Endothelial cell of umbilical vein (primary cell): ENCODE data around the gene TRIM29. TPM values are rescaled to one million over a fixed set of nuclear protein-coding genes. Genes with fewer than 3 reads are reported as not detected.

ENCODE experiments used
- BruUV-seq: library from RNA; stranded (reverse); fragments of 400-500 nt; replicated peaks from 2 replicates; lab custom pipeline; 2021; lab: Mats Ljungman, UMichigan
- CTCF ChIA-PET: fragments of 300-600, 350-600 bp; sonication (Branson Sonifier 250); formaldehyde crosslinking; loops from one replicate; lab custom pipeline; 2021; ENCODE audit warnings: antibody characterized with exemption, inconsistent platforms; lab: Charles Lee
- POLR2A ChIA-PET: fragments of 300-600, 350-600 bp; sonication (Branson Sonifier 250); formaldehyde crosslinking; loops from one replicate; lab custom pipeline; 2021; ENCODE audit warnings: antibody characterized with exemption, inconsistent platforms; lab: Charles Lee
- DNase-seq: peaks from one replicate; pipeline ENCODE4 v3.0.0-alpha.2; 2011; ENCODE audit warnings: low read depth, low spot score
- FAIRE-seq: peaks from 2 replicates; lab custom pipeline; 2011; peaks lifted over from hg19 to GRCh38; lab: Jason Lieb, UNC
- H2AFZ ChIP-seq: 2 replicates; pipeline ENCODE4 v1.6.0; 2012; ENCODE audit warnings: low read depth, low read length, control low read depth, inconsistent platforms
- H3K27ac ChIP-seq: 2 replicates; pipeline ENCODE4 v1.5.1; 2011; ENCODE audit warnings: low read depth, mild to moderate bottlenecking, control low read depth, low read length, moderate library complexity; ENCODE audit not compliant: insufficient read depth
- H3K27me3 ChIP-seq, 2 experiments: 2 replicates each; pipeline versions ENCODE4 v1.6.0 to v1.6.1; 2011; ENCODE audit warnings: low read length in 2 of 2, mixed read lengths in 1 of 2; ENCODE audit not compliant: control insufficient read depth in 2 of 2, insufficient read depth in 2 of 2
- H3K36me3 ChIP-seq, 2 experiments: 2 replicates in 1 of 2; 3 replicates in 1 of 2; pipeline ENCODE4 v1.5.1; 2011; ENCODE audit warnings: low read length in 2 of 2, mild to moderate bottlenecking in 1 of 2, moderate library complexity in 1 of 2; ENCODE audit not compliant: control insufficient read depth in 2 of 2, insufficient read depth in 2 of 2; ENCODE audit errors: extremely low read depth in 1 of 2
- H3K4me1 ChIP-seq: 3 replicates; pipeline ENCODE4 v1.5.1; 2011; ENCODE audit warnings: mild to moderate bottlenecking, low read length; ENCODE audit not compliant: control insufficient read depth, insufficient read depth; ENCODE audit errors: extremely low read depth
- H3K4me2 ChIP-seq: 2 replicates; pipeline ENCODE4 v1.6.1; 2011; ENCODE audit warnings: low read length, control low read depth, mixed read lengths; ENCODE audit not compliant: insufficient read depth
- H3K4me3 ChIP-seq, 3 experiments: fragments of 200-600 bp in 1 of 3; sonication (generic), shearing (Covaris generic) in 1 of 3; replicated peaks in 1 of 3; 2 replicates each; pipeline ENCODE4 v1.5.1; 2011 to 2016; ENCODE audit warnings: control low read depth in 3 of 3, low read length in 3 of 3, mild to moderate bottlenecking in 2 of 3, inconsistent platforms in 1 of 3, low read depth in 1 of 3, moderate library complexity in 1 of 3; ENCODE audit not compliant: insufficient read depth in 1 of 3
- H3K79me2 ChIP-seq: 2 replicates; pipeline ENCODE4 v1.6.0; 2012; ENCODE audit warnings: low read length, inconsistent platforms; ENCODE audit not compliant: control insufficient read depth, insufficient read depth
- H3K9ac ChIP-seq: replicated peaks from 2 replicates; pipeline ENCODE3; 2011; ENCODE audit warnings: low read length, control low read depth; ENCODE audit not compliant: insufficient read depth; ENCODE audit errors: extremely low read depth
- H3K9me1 ChIP-seq: replicated peaks from 3 replicates; pipeline ENCODE4 v1.6.0; 2011; ENCODE audit warnings: mild to moderate bottlenecking, low read length; ENCODE audit not compliant: control insufficient read depth, insufficient read depth; ENCODE audit errors: extremely low read depth
- H3K9me3 ChIP-seq: replicated peaks from 2 replicates; pipeline ENCODE4 v1.5.1; 2012; ENCODE audit warnings: low read length, inconsistent platforms; ENCODE audit not compliant: control insufficient read depth, insufficient read depth
- H4K20me1 ChIP-seq: replicated peaks from 2 replicates; pipeline ENCODE3; 2011; ENCODE audit warnings: mild to moderate bottlenecking, low read length; ENCODE audit not compliant: control insufficient read depth, insufficient read depth; ENCODE audit errors: extremely low read depth
- EZH2 ChIP-seq: IDR thresholded peaks from 2 replicates; pipeline ENCODE4 v1.6.1; 2012; ENCODE audit warnings: borderline replicate concordance, low read depth, mild to moderate bottlenecking, moderate library complexity, low read length, inconsistent platforms; ENCODE audit not compliant: severe bottlenecking
- FOS ChIP-seq: IDR thresholded peaks from 2 replicates; pipeline ENCODE4 v1.6.1; 2011; ENCODE audit warnings: mild to moderate bottlenecking, low read length, moderate library complexity, borderline replicate concordance; ENCODE audit not compliant: insufficient read depth
- GATA2 ChIP-seq: IDR thresholded peaks from 2 replicates; pipeline ENCODE4 v1.7.0; 2011; ENCODE audit warnings: low read depth, mild to moderate bottlenecking, moderate library complexity, mixed read lengths, low read length; ENCODE audit not compliant: insufficient read length, insufficient read depth
- JUN ChIP-seq: IDR thresholded peaks from 2 replicates; pipeline ENCODE4 v1.6.1; 2011; ENCODE audit warnings: borderline replicate concordance, low read depth; ENCODE audit not compliant: insufficient read length, insufficient read depth
- MYC ChIP-seq: IDR thresholded peaks from one replicate; pipeline ENCODE4 v1.6.1; 2011; ENCODE audit warnings: mild to moderate bottlenecking, low read depth, low read length
- POLR2A ChIP-seq: IDR thresholded peaks from 2 replicates; pipeline ENCODE4 v1.6.1; 2012; ENCODE audit warnings: low read depth, mild to moderate bottlenecking, control low read depth, low read length
- POLR2AphosphoS5 ChIP-seq: IDR thresholded peaks from 2 replicates; pipeline ENCODE4 v1.6.1; 2012; ENCODE audit warnings: low read depth, mild to moderate bottlenecking, control low read depth, low read length, moderate library complexity; ENCODE audit not compliant: insufficient read depth
- dilution Hi-C: fragments of 300-500 bp; cut with MboI; formaldehyde crosslinking; loops from one replicate; pipeline ENCODE4 v1.15.0; 2019; ENCODE audit warnings: low sequenced_read_pairs; ENCODE audit not compliant: extremely low pct_ligation_motif_present
- intact Hi-C: fragments of 100-400 bp; cut with micrococcal nuclease; formaldehyde crosslinking; loops from one replicate; pipeline ENCODE4 v1.10.0; 2022
- polyA plus RNA-seq, 4 experiments: library from polyadenylated mRNA; depleted of rRNA in 3 of 4; stranded (reverse) in 3 of 4; unstranded in 1 of 4; fragments of >200 nt; gene quantifications; 2 replicates each; pipeline versions ENCODE4 v1.2.1 to v1.2.3, GENCODE V29; 2011 to 2012; ENCODE audit warnings: missing spikeins in 1 of 4
- total RNA-seq: library from RNA; stranded (reverse); gene quantifications from 2 replicates; pipeline ENCODE4 v1.2.3, GENCODE V29; 2021
- TF ChIP-seq, protein P1 (sequence below), 2 donors: IDR thresholded peaks; 1 replicate in 1 of 2; 2 replicates in 1 of 2; pipeline ENCODE4 v1.5.1; 2011; ENCODE audit warnings: low read length in 2 of 2, mild to moderate bottlenecking in 2 of 2, moderate library complexity in 2 of 2, control low read depth in 1 of 2, inconsistent platforms in 1 of 2, low read depth in 1 of 2; ENCODE audit not compliant: insufficient read depth in 1 of 2; ENCODE audit errors: extremely low read depth in 1 of 2
- TF ChIP-seq, protein P2 (sequence below): IDR thresholded peaks from 2 replicates; pipeline ENCODE4 v1.6.1; 2011; ENCODE audit not compliant: insufficient read depth, insufficient read length

TRIM29 gene
- total and polyA plus RNA-seq, 2 donors (not counting 3 experiments of a cell fraction or from before 2014, with no cell fraction given) = not detected

DNA sequence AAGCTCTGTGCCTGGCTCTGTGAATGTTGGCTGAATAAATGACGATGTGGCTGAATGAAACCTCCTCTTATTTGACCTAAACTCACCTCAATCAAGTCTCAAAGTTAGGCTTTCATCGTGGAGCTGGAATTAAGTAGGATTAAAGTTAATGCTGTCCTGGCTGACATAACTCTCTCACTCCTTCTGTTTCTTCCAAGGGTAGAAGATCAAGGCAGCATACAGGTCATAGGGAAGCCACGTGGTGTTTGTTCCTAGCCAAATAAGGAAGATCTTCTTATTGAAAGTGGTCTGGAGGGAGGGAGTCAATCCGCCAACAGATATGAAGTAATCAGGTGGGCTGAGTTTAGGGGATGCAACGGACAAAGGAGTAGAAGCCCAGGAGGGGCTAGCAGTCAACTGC lies 59.5 kb downstream of the TRIM29 start:
- FAIRE-seq (no peak), DNase-seq (no peak)
- no peak overlapping the region for H3K9ac ChIP-seq
- H3K4me1 ChIP-seq = no peaks in the 10 kb centered on the region
- H3K79me2 ChIP-seq = no peaks in the 10 kb centered on the region
- no TSS peak for BruUV-seq
- no peak overlapping the region for H3K4me2 ChIP-seq
- intact Hi-C loops (no loop called here), dilution Hi-C loops (no loop called here)
- no peak overlapping the region for H3K27ac ChIP-seq
- no peaks in the 10 kb centered on the region for H3K9me1 ChIP-seq
- peaks cover 5% of the 10 kb centered on the region for H3K9me3 ChIP-seq
- H3K4me3 ChIP-seq = no peak overlapping the region
- H2AFZ ChIP-seq = no peak overlapping the region
- ChIA-PET CTCF (no interaction called here), POLR2A (no interaction called here)
- TF ChIP-seq MYC (no peak), JUN (no peak), POLR2AphosphoS5 (no peak), EZH2 (no peak), FOS (no peak), POLR2A (no peak), GATA2 (no peak)
- TF ChIP-seq, protein P1, sequence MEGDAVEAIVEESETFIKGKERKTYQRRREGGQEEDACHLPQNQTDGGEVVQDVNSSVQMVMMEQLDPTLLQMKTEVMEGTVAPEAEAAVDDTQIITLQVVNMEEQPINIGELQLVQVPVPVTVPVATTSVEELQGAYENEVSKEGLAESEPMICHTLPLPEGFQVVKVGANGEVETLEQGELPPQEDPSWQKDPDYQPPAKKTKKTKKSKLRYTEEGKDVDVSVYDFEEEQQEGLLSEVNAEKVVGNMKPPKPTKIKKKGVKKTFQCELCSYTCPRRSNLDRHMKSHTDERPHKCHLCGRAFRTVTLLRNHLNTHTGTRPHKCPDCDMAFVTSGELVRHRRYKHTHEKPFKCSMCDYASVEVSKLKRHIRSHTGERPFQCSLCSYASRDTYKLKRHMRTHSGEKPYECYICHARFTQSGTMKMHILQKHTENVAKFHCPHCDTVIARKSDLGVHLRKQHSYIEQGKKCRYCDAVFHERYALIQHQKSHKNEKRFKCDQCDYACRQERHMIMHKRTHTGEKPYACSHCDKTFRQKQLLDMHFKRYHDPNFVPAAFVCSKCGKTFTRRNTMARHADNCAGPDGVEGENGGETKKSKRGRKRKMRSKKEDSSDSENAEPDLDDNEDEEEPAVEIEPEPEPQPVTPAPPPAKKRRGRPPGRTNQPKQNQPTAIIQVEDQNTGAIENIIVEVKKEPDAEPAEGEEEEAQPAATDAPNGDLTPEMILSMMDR (IDR thresholded peaks at IDR 0.05; ENCODE audit: extremely low read depth in 1 of 2, insufficient read depth in 1 of 2, low read depth in 1 of 2, low read length in 2 of 2) = no peak
- TF ChIP-seq, protein P2, sequence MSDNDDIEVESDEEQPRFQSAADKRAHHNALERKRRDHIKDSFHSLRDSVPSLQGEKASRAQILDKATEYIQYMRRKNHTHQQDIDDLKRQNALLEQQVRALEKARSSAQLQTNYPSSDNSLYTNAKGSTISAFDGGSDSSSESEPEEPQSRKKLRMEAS = no peak
- no peaks in the 10 kb centered on the region for H3K36me3 ChIP-seq
- no peaks in the 10 kb centered on the region for H3K27me3 ChIP-seq
- H4K20me1 ChIP-seq = no peaks in the 10 kb centered on the region
